ENCODE measurements around the gene FAM171A1. TPM values are rescaled to one million over a fixed set of nuclear protein-coding genes. Genes with fewer than 3 reads are reported as not detected.

Gene FAM171A1
- total RNA-seq, 8 experiments from 2014 or later, result 16.4 to 44.7 (median 30.9) TPM

- Histone ChIP-seq H3K4me1 (replicated peaks in 1 of 2) (peaks cover 12 to 18% of the 10 kb centered on the region in 2 donors), H3K27ac (no peak overlapping the region), H3K4me3 (peak overlapping the region in 3 of 5 donors; percentile 80 to 100 (median 86))
- in situ Hi-C loops (cut with MboI; ENCODE audit: low pct_unique_long_range_greater_than_20kb in 2 of 9, low sequenced_read_pairs in 9 of 9, unreplicated experiment in 9 of 9), result loop anchor here in 1 of 9 experiments (10.0 kb wide), 1 partner anchor 153 kb away; no protein-coding TSS in a partner anchor
- 33 to 97% (median 84%) methylated on average over 3 to 7 of the region's 7 CpGs for WGBS, 10 experiments
- ATAC-seq (replicated peaks in 6 of 8), result no peak
These were observed 2.8 kb downstream of the FAM171A1 start for GRCh38 chr10:15368101-15368855.

DNA sequence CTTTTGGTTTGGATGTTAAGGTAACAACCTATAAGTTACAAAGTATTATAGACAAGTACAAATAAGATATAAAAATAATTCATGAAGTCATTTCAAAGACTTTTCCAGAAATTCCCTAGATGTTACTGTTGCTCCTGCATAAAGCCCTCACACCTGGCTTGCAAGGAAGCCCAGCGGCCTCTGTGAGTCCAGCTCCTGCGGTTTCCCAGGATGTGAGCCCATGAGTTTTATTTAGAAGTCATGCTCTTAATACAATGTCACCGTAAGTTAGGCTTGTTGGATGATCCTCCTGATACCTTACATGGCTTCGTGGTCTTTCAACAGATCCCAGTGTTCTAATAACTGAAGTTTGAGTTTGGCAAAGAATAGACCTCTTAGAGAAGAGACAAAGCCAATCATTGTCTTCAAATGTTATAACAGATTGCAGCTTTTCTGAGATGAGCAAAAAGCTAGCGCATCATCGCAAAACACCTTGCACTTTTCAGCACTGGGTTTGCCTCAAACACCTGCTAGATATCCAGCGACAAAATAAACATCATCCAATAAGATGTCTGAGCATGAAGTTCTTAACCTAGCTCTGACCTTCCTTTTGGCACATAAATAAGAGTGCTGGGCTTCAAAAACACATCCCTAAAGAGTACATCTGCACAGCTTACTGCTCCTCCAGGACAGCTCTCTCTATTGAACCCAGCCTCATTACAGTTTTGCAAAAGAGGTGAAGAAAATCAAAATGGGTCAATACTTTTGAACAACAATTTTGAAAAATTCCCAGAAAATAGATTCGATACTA is 3.6 kb downstream of the FAM171A1 start:
- H3K27ac ChIP-seq, result no peak overlapping the region
- ATAC-seq (replicated peaks in 6 of 8), result no peak

DNA sequence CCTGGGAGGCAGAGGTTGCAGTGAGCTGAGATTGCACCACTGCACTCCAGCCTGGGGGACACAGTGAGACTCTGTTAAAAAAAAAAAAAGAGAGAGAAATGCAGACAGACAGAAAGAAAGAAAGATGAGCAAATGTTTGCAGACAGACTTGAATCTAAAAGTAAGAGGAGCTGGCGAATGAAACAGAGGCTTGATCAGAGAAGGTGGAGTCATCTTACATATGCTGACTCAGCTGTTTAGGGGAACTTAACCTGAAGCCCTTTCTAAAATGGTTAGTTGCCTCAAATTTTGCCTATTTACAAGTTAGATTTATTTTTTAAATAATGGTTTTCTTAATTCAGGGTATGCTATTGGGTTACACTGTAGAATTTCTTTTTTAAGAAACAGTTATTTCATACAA is 5.4 kb downstream of the FAM171A1 start:
- Histone ChIP-seq H3K27ac (no peak overlapping the region), H3K4me3 (no peak overlapping the region), H3K4me1 (replicated peaks in 1 of 2) (peaks cover 12 to 18% of the 10 kb centered on the region in 2 donors)
- in situ Hi-C loops (cut with MboI; ENCODE audit: low pct_unique_long_range_greater_than_20kb in 2 of 9, low sequenced_read_pairs in 9 of 9, unreplicated experiment in 9 of 9), result loop anchor here in 1 of 9 experiments (10.0 kb wide), 1 partner anchor 151 kb away; no protein-coding TSS in a partner anchor
- no peak for ATAC-seq (replicated peaks in 6 of 8)
- WGBS, 10 experiments, result 88 to 100% (median 100%) methylated on average over 1 of the region's 1 CpG; no CpG with 5 or more reads in 3 of the 10 experiments

More for the DNA sequence above, 3.6 kb downstream of the FAM171A1 start:
- peaks cover 12 to 18% of the 10 kb centered on the region in 2 donors for H3K4me1 ChIP-seq (replicated peaks in 1 of 2)
- in situ Hi-C loops (cut with MboI; ENCODE audit: low pct_unique_long_range_greater_than_20kb in 2 of 9, low sequenced_read_pairs in 9 of 9, unreplicated experiment in 9 of 9), result loop anchor here in 1 of 9 experiments (10.0 kb wide), 1 partner anchor 153 kb away; no protein-coding TSS in a partner anchor
- H3K4me3 ChIP-seq, result no peak overlapping the region
- 75 to 100% (median 88%) methylated on average over 2 to 8 of the region's 8 CpGs for WGBS, 10 experiments

GRCh38 chr10:15364001-15364400 is 7.1 kb downstream of the FAM171A1 start:
- in situ Hi-C loops (cut with MboI; ENCODE audit: low pct_unique_long_range_greater_than_20kb in 2 of 9, low sequenced_read_pairs in 9 of 9, unreplicated experiment in 9 of 9), result loop anchor here in 1 of 9 experiments (10.0 kb wide), 1 partner anchor 149 kb away; no protein-coding TSS in a partner anchor
- Histone ChIP-seq H3K4me1 (replicated peaks in 1 of 2) (peaks cover 12 to 15% of the 10 kb centered on the region in 2 donors), H3K27ac (no peak overlapping the region), H3K4me3 (no peak overlapping the region)
- whole genome bisulfite sequencing, 10 experiments, result no CpG with 5 or more reads among the region's 4 CpGs
- no peak for ATAC-seq (replicated peaks in 6 of 8)

- H3K4me1 ChIP-seq (replicated peaks in 1 of 2), result peaks cover 3 to 7% of the 10 kb centered on the region in 2 donors
- no peak for ATAC-seq (replicated peaks in 6 of 8)
- no peak overlapping the region for H3K4me3 ChIP-seq
- no peak overlapping the region for H3K27ac ChIP-seq
- in situ Hi-C loops (cut with MboI; ENCODE audit: low pct_unique_long_range_greater_than_20kb in 2 of 9, low sequenced_read_pairs in 9 of 9, unreplicated experiment in 9 of 9), result loop anchor here in 1 of 9 experiments (10.0 kb wide), 1 partner anchor 148 kb away; no protein-coding TSS in a partner anchor
- 53 to 85% (median 79%) methylated on average over 1 to 7 of the region's 7 CpGs for WGBS, 10 experiments
These were observed 8.1 kb downstream of the FAM171A1 start for GRCh38 chr10:15363031-15363430.

- no peak for ATAC-seq (replicated peaks in 6 of 8)
- Histone ChIP-seq H3K4me3 (no peak overlapping the region), H3K4me1 (replicated peaks in 1 of 2) (no peaks in the 10 kb centered on the region), H3K27ac (no peak overlapping the region)
- 70 to 100% (median 97%) methylated on average over 1 to 3 of the region's 3 CpGs; no CpG with 5 or more reads in 4 of the 10 experiments for WGBS, 10 experiments
- in situ Hi-C loops (cut with MboI; ENCODE audit: low pct_unique_long_range_greater_than_20kb in 2 of 9, low sequenced_read_pairs in 9 of 9, unreplicated experiment in 9 of 9), result loop anchor here in 1 of 9 experiments (10.0 kb wide), 1 partner anchor 146 kb away; no protein-coding TSS in a partner anchor
These were observed 10.0 kb downstream of the FAM171A1 start for GRCh38 chr10:15361131-15361530.

DNA sequence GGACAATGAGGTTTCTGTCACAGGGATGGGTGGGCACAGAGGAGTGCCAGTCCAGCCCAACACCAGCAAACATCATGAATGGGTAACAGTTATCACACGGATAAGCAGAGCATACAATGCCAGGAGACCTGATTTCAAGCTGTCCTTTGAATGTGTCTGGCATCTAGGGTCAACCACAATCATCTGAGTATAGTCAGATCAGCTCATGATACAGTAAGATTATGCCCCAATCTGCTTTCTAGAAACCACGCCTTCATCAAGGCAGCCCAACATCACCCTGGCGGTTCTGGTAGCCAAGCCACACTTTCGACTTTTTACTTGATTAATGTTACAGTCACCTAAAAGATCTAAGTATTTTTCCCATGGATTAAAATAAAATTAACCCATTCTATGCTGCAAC is 10.5 kb downstream of the FAM171A1 start:
- ATAC-seq (replicated peaks in 6 of 8), result no peak
- in situ Hi-C loops (cut with MboI; ENCODE audit: low pct_unique_long_range_greater_than_20kb in 2 of 9, low sequenced_read_pairs in 9 of 9, unreplicated experiment in 9 of 9), result loop anchor here in 1 of 9 experiments (10.0 kb wide), 1 partner anchor 146 kb away; no protein-coding TSS in a partner anchor
- 65 to 100% (median 100%) methylated on average over 1 to 3 of the region's 4 CpGs; no CpG with 5 or more reads in 3 of the 10 experiments for WGBS, 10 experiments

GRCh38 chr10:15353471-15354017 is 17.5 kb downstream of the FAM171A1 start:
- Histone ChIP-seq H3K27ac (no peak overlapping the region), H3K4me1 (replicated peaks in 1 of 2) (peaks cover 6 to 12% of the 10 kb centered on the region in 2 donors), H3K4me3 (no peak overlapping the region)
- in situ Hi-C loops (cut with MboI; ENCODE audit: low pct_unique_long_range_greater_than_20kb in 2 of 9, low sequenced_read_pairs in 9 of 9, unreplicated experiment in 9 of 9), result no loop called here
- peak in 2 of 8 experiments; percentile 11 to 55 for ATAC-seq (replicated peaks in 6 of 8)
- 65 to 100% (median 88%) methylated on average over 1 to 6 of the region's 8 CpGs for WGBS, 10 experiments

More for the DNA sequence above, 10.5 kb downstream of the FAM171A1 start:
- Histone ChIP-seq H3K27ac (no peak overlapping the region), H3K4me3 (no peak overlapping the region), H3K4me1 (replicated peaks in 1 of 2) (no peaks in the 10 kb centered on the region)

DNA sequence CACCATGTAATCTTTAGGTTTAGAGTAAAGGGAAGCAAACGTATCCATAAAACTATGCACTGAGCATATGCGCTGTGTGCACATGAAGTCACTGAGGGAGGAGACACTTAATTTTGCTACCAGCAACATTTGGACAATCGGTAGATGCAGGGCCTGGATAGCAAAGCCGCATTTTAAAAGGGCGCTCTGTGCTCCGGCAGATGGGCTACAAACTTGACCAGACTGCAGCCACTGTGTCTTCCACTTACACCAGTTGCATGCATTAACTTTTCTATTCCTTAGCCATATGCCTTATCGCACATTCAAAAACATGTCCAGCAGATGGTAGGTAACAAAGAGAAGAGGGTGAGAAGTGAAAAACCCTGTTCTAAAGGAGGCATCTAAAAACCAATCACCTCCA is 18.3 kb downstream of the FAM171A1 start:
- Histone ChIP-seq H3K27ac (no peak overlapping the region), H3K4me3 (no peak overlapping the region), H3K4me1 (replicated peaks in 1 of 2) (peaks cover 6 to 12% of the 10 kb centered on the region in 2 donors)
- WGBS, 10 experiments, result 31 to 80% (median 60%) methylated on average over 2 to 6 of the region's 7 CpGs; no CpG with 5 or more reads in 2 of the 10 experiments
- in situ Hi-C loops (cut with MboI; ENCODE audit: low pct_unique_long_range_greater_than_20kb in 2 of 9, low sequenced_read_pairs in 9 of 9, unreplicated experiment in 9 of 9), result no loop called here
- peak in 4 of 8 experiments; percentile 5 to 46 (median 26) for ATAC-seq (replicated peaks in 6 of 8)

DNA sequence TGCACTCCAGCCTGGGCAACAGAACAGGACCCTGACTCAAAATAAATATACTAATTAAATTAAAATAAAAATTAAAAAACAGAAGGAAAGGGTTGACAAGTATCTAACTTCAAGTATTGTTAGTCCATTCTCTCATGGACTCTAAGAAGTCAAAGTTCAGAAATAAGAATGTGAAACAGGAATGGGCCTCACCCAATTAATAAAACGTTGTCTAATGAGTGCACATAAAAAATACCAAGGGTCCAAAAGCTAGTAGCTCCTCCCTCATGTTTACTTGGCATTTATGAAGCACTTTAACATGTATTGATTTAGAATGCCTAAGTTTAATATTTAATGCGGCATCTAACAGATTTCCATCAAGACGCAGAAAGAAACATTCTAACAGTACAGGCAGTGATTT is 18.9 kb downstream of the FAM171A1 start:
- Histone ChIP-seq H3K4me1 (replicated peaks in 1 of 2) (peaks cover 6 to 12% of the 10 kb centered on the region in 2 donors), H3K4me3 (no peak overlapping the region), H3K27ac (no peak overlapping the region)
- ATAC-seq (replicated peaks in 6 of 8), result no peak
- 44 to 100% (median 80%) methylated on average over 1 to 3 of the region's 3 CpGs; no CpG with 5 or more reads in 1 of the 10 experiments for WGBS, 10 experiments
- in situ Hi-C loops (cut with MboI; ENCODE audit: low pct_unique_long_range_greater_than_20kb in 2 of 9, low sequenced_read_pairs in 9 of 9, unreplicated experiment in 9 of 9), result no loop called here

DNA sequence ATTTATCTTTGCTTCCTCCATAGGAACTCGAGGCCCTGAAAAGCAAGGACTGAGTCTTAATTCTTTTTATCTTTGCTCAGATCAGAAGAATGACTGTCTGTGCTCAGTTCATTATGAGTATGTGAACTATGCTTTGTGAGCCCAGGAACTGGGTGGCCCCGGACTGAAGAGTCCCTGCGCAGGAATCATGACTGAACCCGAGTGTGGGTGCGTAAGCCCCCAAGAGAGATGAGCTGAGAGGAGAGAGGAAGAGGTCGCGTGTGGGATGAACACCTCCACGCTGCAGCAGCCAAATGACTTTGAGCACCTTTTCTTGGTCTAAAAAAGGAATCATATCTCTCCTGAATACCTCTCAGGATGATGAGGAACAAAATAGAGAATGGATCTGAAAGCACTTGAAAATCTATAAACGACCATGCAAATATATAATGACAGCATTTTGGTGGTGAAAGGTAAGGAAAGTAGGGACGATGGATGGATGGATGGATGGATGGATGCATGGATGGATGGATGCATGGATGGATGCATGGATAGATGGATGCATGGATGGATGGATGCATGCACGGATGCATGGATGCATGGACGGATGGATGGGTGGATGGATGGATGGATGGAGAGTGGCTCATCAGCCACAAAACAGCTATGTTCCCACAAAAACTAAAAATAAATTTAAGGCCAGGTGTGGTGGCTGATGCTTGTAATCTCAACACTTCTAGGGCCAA is 19.8 kb downstream of the FAM171A1 start:
- H3K4me1 ChIP-seq (replicated peaks in 1 of 2), result peaks cover 10 to 21% of the 10 kb centered on the region in 2 donors
- no peak for ATAC-seq (replicated peaks in 6 of 8)
- 64 to 98% (median 87%) methylated on average over 2 to 11 of the region's 12 CpGs for WGBS, 10 experiments
- H3K4me3 ChIP-seq, result no peak overlapping the region
- in situ Hi-C loops (cut with MboI; ENCODE audit: low pct_unique_long_range_greater_than_20kb in 2 of 9, low sequenced_read_pairs in 9 of 9, unreplicated experiment in 9 of 9), result no loop called here
- H3K27ac ChIP-seq, result no peak overlapping the region

- Histone ChIP-seq H3K27ac (no peak overlapping the region), H3K4me1 (replicated peaks in 1 of 2) (peaks cover 22 to 36% of the 10 kb centered on the region in 2 donors), H3K4me3 (no peak overlapping the region)
- peak in 3 of 8 experiments; percentile 63 to 92 (median 91) for ATAC-seq (replicated peaks in 6 of 8)
- in situ Hi-C loops (cut with MboI; ENCODE audit: low pct_unique_long_range_greater_than_20kb in 2 of 9, low sequenced_read_pairs in 9 of 9, unreplicated experiment in 9 of 9), result no loop called here
- WGBS, 10 experiments, result 6 to 93% (median 80%) methylated on average over 1 to 5 of the region's 5 CpGs; no CpG with 5 or more reads in 1 of the 10 experiments
These were observed 22.0 kb downstream of the FAM171A1 start for GRCh38 chr10:15349112-15349511.
